MCF 10A (cell line): ENCODE measurements around the gene SAMD11. TPM values are rescaled to one million over a fixed set of nuclear protein-coding genes. Genes with fewer than 3 reads are reported as not detected.

Experiments used
- BruUV-seq: library from RNA; stranded (reverse); fragments of 400-500 nt; replicated peaks from 2 replicates; lab custom pipeline; 2021; lab: Mats Ljungman, UMichigan
- CTCF ChIA-PET: fragments of 300-600 bp; sonication (Branson Sonifier 250); formaldehyde crosslinking; extraction: SDS; loops from one replicate; lab custom pipeline; 2021; ENCODE audit warnings: antibody characterized with exemption, inconsistent platforms; lab: Yijun Ruan, JAX
- POLR2A ChIA-PET: fragments of 300-600, 350-650 bp; sonication (Branson Sonifier 250); formaldehyde crosslinking; extraction: SDS; loops from one replicate; lab custom pipeline; 2020; ENCODE audit warnings: antibody characterized with exemption, inconsistent platforms; lab: Yijun Ruan, JAX
- DNase-seq: peaks from one replicate; pipeline ENCODE4 v3.0.0-alpha.2; 2018; ENCODE audit not compliant: unreplicated experiment
- H3K27ac Mint-ChIP-seq: one replicate; pipeline ENCODE4 v1.8.0; 2022; ENCODE audit warnings: mild to moderate bottlenecking, low read depth, mixed read lengths; ENCODE audit not compliant: unreplicated experiment
- H3K27me3 Mint-ChIP-seq: one replicate; pipeline ENCODE4 v1.8.0; 2022; ENCODE audit warnings: mixed read lengths; ENCODE audit not compliant: insufficient read depth, unreplicated experiment
- H3K36me3 Mint-ChIP-seq: one replicate; pipeline ENCODE4 v1.8.0; 2022; ENCODE audit warnings: mild to moderate bottlenecking, moderate library complexity, mixed read lengths; ENCODE audit not compliant: insufficient read depth, unreplicated experiment
- H3K4me1 Mint-ChIP-seq: one replicate; pipeline ENCODE4 v1.8.0; 2022; ENCODE audit warnings: mixed read lengths; ENCODE audit not compliant: insufficient read depth, unreplicated experiment
- H3K4me3 Mint-ChIP-seq: one replicate; pipeline ENCODE4 v1.8.0; 2022; ENCODE audit warnings: mild to moderate bottlenecking, moderate library complexity, mixed read lengths; ENCODE audit not compliant: unreplicated experiment
- H3K9me3 Mint-ChIP-seq: one replicate; pipeline ENCODE4 v1.8.0; 2022; ENCODE audit warnings: mixed read lengths; ENCODE audit not compliant: unreplicated experiment
- CTCF ChIP-seq: fragments of 200-600 bp; IDR thresholded peaks from one replicate; pipeline ENCODE4 v1.8.0; 2022; ENCODE audit warnings: antibody characterized with exemption, mild to moderate bottlenecking; ENCODE audit not compliant: unreplicated experiment
- intact Hi-C: fragments of 100-400 bp; cut with micrococcal nuclease; formaldehyde crosslinking; loops from 2 replicates; pipeline ENCODE4 v1.14.1; 2022
- total RNA-seq: library from RNA; stranded (reverse); gene quantifications from 2 replicates; pipeline ENCODE4 v1.2.3, GENCODE V29; 2022

SAMD11 gene
- total RNA-seq, 1 experiment from 2014 or later: not detected

- intact Hi-C loops: loop anchor here (10.0 kb wide), 1 partner anchor 315 kb away; no protein-coding TSS in a partner anchor
- Mint-ChIP-seq H3K27ac (no peak overlapping the region), H3K4me3 (no peak overlapping the region), H3K9me3 (no peaks in the 10 kb centered on the region), H3K4me1 (peaks cover 6% of the 10 kb centered on the region), H3K36me3 (peaks cover 6% of the 10 kb centered on the region), H3K27me3 (peaks cover 18% of the 10 kb centered on the region)
- CTCF ChIA-PET: interaction anchor here (0.7 to 6.6 kb wide), 3 partner anchors 33 to 83 kb away, joined by 3 to 117 read pairs (median 5); partner anchors contain the start of gene ISG15
- BruUV-seq: no TSS peak
- POLR2A ChIA-PET: interaction anchor here (0.8 to 2.0 kb wide), 3 partner anchors 12 to 39 kb away, joined by 3 to 6 read pairs (median 3); no protein-coding TSS in a partner anchor
- TF ChIP-seq CTCF: no peak
- no peak for DNase-seq
These were observed 56.4 kb downstream of the SAMD11 start for GRCh38 chr1:980137-980571.

GRCh38 chr1:980602-981395 is 57.1 kb downstream of the SAMD11 start:
- H3K4me1 Mint-ChIP-seq: peaks cover 2% of the 10 kb centered on the region
- H3K9me3 Mint-ChIP-seq: no peaks in the 10 kb centered on the region
- TF ChIP-seq CTCF: no peak
- CTCF ChIA-PET: interaction anchor here (0.6 to 6.6 kb wide), 8 partner anchors 27 to 284 kb away, joined by 3 to 117 read pairs (median 3); partner anchors contain the start of gene ISG15
- peaks cover 18% of the 10 kb centered on the region for H3K27me3 Mint-ChIP-seq
- intact Hi-C loops: loop anchor here (10.0 kb wide), 1 partner anchor 314 kb away; no protein-coding TSS in a partner anchor
- peaks cover 6% of the 10 kb centered on the region for H3K36me3 Mint-ChIP-seq
- POLR2A ChIA-PET: interaction anchor here (0.8 to 2.0 kb wide), 4 partner anchors 13 to 40 kb away, joined by 3 to 6 read pairs (median 3); partner anchors contain the start of gene HES4
- no peak for DNase-seq
- H3K27ac Mint-ChIP-seq: no peak overlapping the region
- no TSS peak for BruUV-seq
- H3K4me3 Mint-ChIP-seq: no peak overlapping the region

- intact Hi-C loops: loop anchor here (10.0 kb wide), 1 partner anchor 313 kb away; no protein-coding TSS in a partner anchor
- Mint-ChIP-seq H3K4me1 (no peaks in the 10 kb centered on the region), H3K27me3 (peaks cover 18% of the 10 kb centered on the region), H3K4me3 (no peak overlapping the region), H3K36me3 (peaks cover 6% of the 10 kb centered on the region), H3K9me3 (no peaks in the 10 kb centered on the region), H3K27ac (no peak overlapping the region)
- TF ChIP-seq CTCF: no peak
- POLR2A ChIA-PET: interaction anchor here (0.9 to 2.0 kb wide), 2 partner anchors 15 to 19 kb away, joined by 3 to 6 read pairs; partner anchors contain the start of gene HES4
- no peak for DNase-seq
- CTCF ChIA-PET: interaction anchor here (0.7 to 6.6 kb wide), 5 partner anchors 20 to 82 kb away, joined by 3 to 117 read pairs (median 3); no protein-coding TSS in a partner anchor
- BruUV-seq: no TSS peak
These were observed 57.8 kb downstream of the SAMD11 start for GRCh38 chr1:981491-981954.
